ENCODE data around the gene CDH4. TPM values are rescaled to one million over a fixed set of nuclear protein-coding genes. Genes with fewer than 3 reads are reported as not detected.

CDH4 gene
- total RNA-seq, 4 donors from 2014 or later = 0.13 to 0.38 (median 0.21) TPM; not detected in 1

- DNase-seq = no peak
- Histone ChIP-seq H3K36me3 (no peaks in the 10 kb centered on the region), H3K4me3 (no peak overlapping the region), H3K4me1 (no peaks in the 10 kb centered on the region), H3K27ac (no peak overlapping the region), H3K9me3 (peaks cover 0 to 10% (median 6%) of the 10 kb centered on the region in 3 donors), H3K27me3 (peaks cover 0 to 7% (median 0%) of the 10 kb centered on the region in 4 donors)
- intact Hi-C loops (cut with DNase I) = no loop called here
- TF ChIP-seq CTCF (IDR thresholded peaks at IDR 0.05) (no peak), POLR2A (IDR thresholded peaks at IDR 0.05) (no peak)
- 31 to 51% methylated on average over 2 to 5 of the region's 9 CpGs for WGBS, 2 donors
Observed at GRCh38 chr20:61712688-61713087, 460.6 kb downstream of the CDH4 start.

- H3K27ac ChIP-seq = no peak overlapping the region
- no peaks in the 10 kb centered on the region for H3K4me1 ChIP-seq
- H3K36me3 ChIP-seq = no peaks in the 10 kb centered on the region
- no peak overlapping the region for H3K4me3 ChIP-seq
- peaks cover 0 to 10% (median 6%) of the 10 kb centered on the region in 3 donors for H3K9me3 ChIP-seq
- peaks cover 0 to 44% (median 0%) of the 10 kb centered on the region in 4 donors for H3K27me3 ChIP-seq
- TF ChIP-seq CTCF (IDR thresholded peaks at IDR 0.05) = no peak
- TF ChIP-seq POLR2A (IDR thresholded peaks at IDR 0.05) = no peak
- intact Hi-C loops (cut with DNase I) = no loop called here
- no peak for DNase-seq
- WGBS, 2 donors = 80% methylated on average over 1 of the region's 11 CpGs; no CpG with 5 or more reads in 1 of the 2 donors
Observed at GRCh38 chr20:61718361-61719005, 466.4 kb downstream of the CDH4 start.

- H3K36me3 ChIP-seq = no peaks in the 10 kb centered on the region
- DNase-seq = no peak
- intact Hi-C loops (cut with DNase I) = no loop called here
- TF ChIP-seq POLR2A (IDR thresholded peaks at IDR 0.05) (no peak), CTCF (IDR thresholded peaks at IDR 0.05) (no peak)
- peaks cover 0 to 49% (median 0%) of the 10 kb centered on the region in 4 donors for H3K27me3 ChIP-seq
- no peaks in the 10 kb centered on the region for H3K4me1 ChIP-seq
- no peak overlapping the region for H3K27ac ChIP-seq
- H3K9me3 ChIP-seq = peaks cover 0 to 10% (median 6%) of the 10 kb centered on the region in 3 donors
- peak overlapping the region in 1 of 4 donors; percentile 12 for H3K4me3 ChIP-seq
- WGBS, 2 donors = 25 to 59% methylated on average over 6 to 12 of the region's 25 CpGs
Observed at GRCh38 chr20:61719691-61720347, 467.8 kb downstream of the CDH4 start.

GRCh38 chr20:61720348-61720696 lies 468.3 kb downstream of the CDH4 start:
- intact Hi-C loops (cut with DNase I) = no loop called here
- Histone ChIP-seq H3K9me3 (peaks cover 0 to 10% (median 6%) of the 10 kb centered on the region in 3 donors), H3K4me1 (no peaks in the 10 kb centered on the region), H3K36me3 (no peaks in the 10 kb centered on the region), H3K4me3 (no peak overlapping the region), H3K27ac (no peak overlapping the region), H3K27me3 (peaks cover 0 to 53% (median 0%) of the 10 kb centered on the region in 4 donors)
- TF ChIP-seq POLR2A (IDR thresholded peaks at IDR 0.05) = no peak
- no peak for TF ChIP-seq CTCF (IDR thresholded peaks at IDR 0.05)
- WGBS, 2 donors = 59 to 75% methylated on average over 2 to 3 of the region's 4 CpGs
- DNase-seq = no peak

- Histone ChIP-seq H3K27me3 (peaks cover 0 to 48% (median 0%) of the 10 kb centered on the region in 4 donors), H3K4me3 (no peak overlapping the region), H3K9me3 (no peaks in the 10 kb centered on the region), H3K36me3 (no peaks in the 10 kb centered on the region), H3K27ac (no peak overlapping the region), H3K4me1 (no peaks in the 10 kb centered on the region)
- no peak for TF ChIP-seq CTCF (IDR thresholded peaks at IDR 0.05)
- no peak for TF ChIP-seq POLR2A (IDR thresholded peaks at IDR 0.05)
- intact Hi-C loops (cut with DNase I) = no loop called here
- no peak for DNase-seq
- WGBS, 2 donors = 47 to 56% methylated on average over 4 to 8 of the region's 8 CpGs
Observed at GRCh38 chr20:61722146-61722678, 470.2 kb downstream of the CDH4 start.
